Stimulated activated memory B cell treated with anti-CD40 and anti-IgM and Interleukin-4, amounts not matched to agents 10 μg/mL and 1 μg/mL and 100 μg/mL, for 72 hours (primary cell): ENCODE results near the gene SMARCD2.
"Not testable (repeated sequence)": the region's sequence is repeated elsewhere in the genome, so short reads cannot be mapped to it uniquely, and the experiment has no call there.

Experiments
- ATAC-seq: fragments of 150-1000 bp; cut with Tn5 transposase; 2 replicates; pipeline ENCODE4 v1.10.0; 2021
- H3K27ac Mint-ChIP-seq: one replicate; pipeline ENCODE4 v1.8.0; 2022; ENCODE audit warnings: mild to moderate bottlenecking, mixed read lengths
- H3K27me3 Mint-ChIP-seq: one replicate; pipeline ENCODE4 v1.8.0; 2022; ENCODE audit warnings: mixed read lengths
- H3K36me3 Mint-ChIP-seq: one replicate; pipeline ENCODE4 v1.8.0; 2022; ENCODE audit warnings: mixed read lengths
- H3K4me1 Mint-ChIP-seq: one replicate; pipeline ENCODE4 v1.8.0; 2022; ENCODE audit warnings: mixed read lengths
- H3K4me3 Mint-ChIP-seq: one replicate; pipeline ENCODE4 v1.8.0; 2022; ENCODE audit warnings: mild to moderate bottlenecking, moderate library complexity, mixed read lengths
- H3K9me3 Mint-ChIP-seq: one replicate; pipeline ENCODE4 v1.8.0; 2022; ENCODE audit warnings: mixed read lengths

The SMARCD2 gene

GRCh38 chr17:63869491-63870291 lies 27.2 kb upstream of the SMARCD2 start:
- H3K4me1 Mint-ChIP-seq, result peaks cover 12% of the 10 kb centered on the region
- not testable (repeated sequence) for H3K36me3 Mint-ChIP-seq, H3K27me3 Mint-ChIP-seq, H3K9me3 Mint-ChIP-seq, H3K27ac Mint-ChIP-seq, H3K4me3 Mint-ChIP-seq, ATAC-seq

GRCh38 chr17:63866625-63867024 lies 24.1 kb upstream of the SMARCD2 start:
- H3K4me3 Mint-ChIP-seq, H3K9me3 Mint-ChIP-seq, H3K36me3 Mint-ChIP-seq, ATAC-seq, H3K4me1 Mint-ChIP-seq, H3K27me3 Mint-ChIP-seq: not testable (repeated sequence)
- peak overlapping the region; percentile 67 for H3K27ac Mint-ChIP-seq

- Mint-ChIP-seq H3K36me3 (no peaks in the 10 kb centered on the region), H3K27ac (no peak overlapping the region), H3K4me1 (no peaks in the 10 kb centered on the region), H3K9me3 (no peaks in the 10 kb centered on the region), H3K27me3 (peaks cover 20% of the 10 kb centered on the region), H3K4me3 (no peak overlapping the region)
- ATAC-seq, result no peak
These were observed 16.8 kb upstream of the SMARCD2 start for GRCh38 chr17:63859257-63859656.

GRCh38 chr17:63856425-63856824 lies 13.9 kb upstream of the SMARCD2 start:
- not testable (repeated sequence) for H3K4me1 Mint-ChIP-seq, ATAC-seq, H3K27ac Mint-ChIP-seq, H3K4me3 Mint-ChIP-seq, H3K36me3 Mint-ChIP-seq, H3K9me3 Mint-ChIP-seq
- H3K27me3 Mint-ChIP-seq, result peaks cover 20% of the 10 kb centered on the region

- Mint-ChIP-seq H3K27me3 (peaks cover 11% of the 10 kb centered on the region), H3K4me1 (no peaks in the 10 kb centered on the region), H3K36me3 (no peaks in the 10 kb centered on the region), H3K9me3 (no peaks in the 10 kb centered on the region), H3K4me3 (no peak overlapping the region), H3K27ac (no peak overlapping the region)
- ATAC-seq, result no peak
These were observed 12.7 kb upstream of the SMARCD2 start for GRCh38 chr17:63855185-63855584.

- Mint-ChIP-seq H3K36me3 (no peaks in the 10 kb centered on the region), H3K4me1 (no peaks in the 10 kb centered on the region), H3K27ac (no peak overlapping the region), H3K27me3 (peaks cover 7% of the 10 kb centered on the region), H3K4me3 (no peak overlapping the region), H3K9me3 (no peaks in the 10 kb centered on the region)
- no peak for ATAC-seq
These were observed 12.2 kb upstream of the SMARCD2 start for GRCh38 chr17:63854709-63855108.

GRCh38 chr17:63853260-63853659 lies 10.8 kb upstream of the SMARCD2 start:
- peaks cover 4% of the 10 kb centered on the region for H3K9me3 Mint-ChIP-seq
- no peaks in the 10 kb centered on the region for H3K27me3 Mint-ChIP-seq
- no peak overlapping the region for H3K27ac Mint-ChIP-seq
- no peak overlapping the region for H3K4me3 Mint-ChIP-seq
- no peaks in the 10 kb centered on the region for H3K36me3 Mint-ChIP-seq
- ATAC-seq, result no peak
- peaks cover 10% of the 10 kb centered on the region for H3K4me1 Mint-ChIP-seq

- no peaks in the 10 kb centered on the region for H3K27me3 Mint-ChIP-seq
- peaks cover 8% of the 10 kb centered on the region for H3K9me3 Mint-ChIP-seq
- no peak for ATAC-seq
- no peak overlapping the region for H3K4me3 Mint-ChIP-seq
- H3K36me3 Mint-ChIP-seq, result no peaks in the 10 kb centered on the region
- H3K27ac Mint-ChIP-seq, result no peak overlapping the region
- peaks cover 17% of the 10 kb centered on the region for H3K4me1 Mint-ChIP-seq
These were observed 7.9 kb upstream of the SMARCD2 start for GRCh38 chr17:63850401-63850800.

GRCh38 chr17:63848834-63849689 lies 6.6 kb upstream of the SMARCD2 start:
- H3K9me3 Mint-ChIP-seq, result peaks cover 8% of the 10 kb centered on the region
- ATAC-seq, result peak; percentile 95
- H3K36me3 Mint-ChIP-seq, result no peaks in the 10 kb centered on the region
- peak overlapping the region; percentile 94 for H3K27ac Mint-ChIP-seq
- H3K4me3 Mint-ChIP-seq, result peak overlapping the region; percentile 84
- peaks cover 20% of the 10 kb centered on the region for H3K4me1 Mint-ChIP-seq
- no peaks in the 10 kb centered on the region for H3K27me3 Mint-ChIP-seq

- Mint-ChIP-seq H3K4me1 (peaks cover 28% of the 10 kb centered on the region), H3K9me3 (peaks cover 8% of the 10 kb centered on the region), H3K36me3 (no peaks in the 10 kb centered on the region), H3K4me3 (peak overlapping the region; percentile 18), H3K27me3 (no peaks in the 10 kb centered on the region), H3K27ac (peak overlapping the region; percentile 94)
- no peak for ATAC-seq
These were observed 5.2 kb upstream of the SMARCD2 start for GRCh38 chr17:63847525-63848249.

- H3K36me3 Mint-ChIP-seq, result no peaks in the 10 kb centered on the region
- H3K4me1 Mint-ChIP-seq, result peaks cover 43% of the 10 kb centered on the region
- no peak for ATAC-seq
- no peak overlapping the region for H3K27ac Mint-ChIP-seq
- no peaks in the 10 kb centered on the region for H3K27me3 Mint-ChIP-seq
- H3K4me3 Mint-ChIP-seq, result no peak overlapping the region
- peaks cover 8% of the 10 kb centered on the region for H3K9me3 Mint-ChIP-seq
These were observed 3.0 kb upstream of the SMARCD2 start for GRCh38 chr17:63845509-63845908.

GRCh38 chr17:63843910-63844677 lies 1.6 kb upstream of the SMARCD2 start:
- peak overlapping the region; percentile 95 for H3K27ac Mint-ChIP-seq
- ATAC-seq, result no peak
- no peaks in the 10 kb centered on the region for H3K36me3 Mint-ChIP-seq
- peaks cover 7% of the 10 kb centered on the region for H3K9me3 Mint-ChIP-seq
- peak overlapping the region; percentile 94 for H3K4me3 Mint-ChIP-seq
- H3K27me3 Mint-ChIP-seq, result no peaks in the 10 kb centered on the region
- peaks cover 51% of the 10 kb centered on the region for H3K4me1 Mint-ChIP-seq

GRCh38 chr17:63843387-63843888 lies 953 bp upstream of the SMARCD2 start:
- ATAC-seq, result peak; percentile 54
- H3K36me3 Mint-ChIP-seq, H3K9me3 Mint-ChIP-seq, H3K27me3 Mint-ChIP-seq: not testable (repeated sequence)
- H3K4me3 Mint-ChIP-seq, result peak overlapping the region; percentile 94
- peaks cover 51% of the 10 kb centered on the region for H3K4me1 Mint-ChIP-seq
- H3K27ac Mint-ChIP-seq, result peak overlapping the region; percentile 95

- Mint-ChIP-seq H3K27ac (peak overlapping the region; percentile 95), H3K36me3 (peaks cover 3% of the 10 kb centered on the region), H3K9me3 (no peaks in the 10 kb centered on the region), H3K27me3 (no peaks in the 10 kb centered on the region), H3K4me1 (peaks cover 53% of the 10 kb centered on the region), H3K4me3 (peak overlapping the region; percentile 94)
- peak; percentile 66 for ATAC-seq
These were observed 329 bp downstream of the SMARCD2 start for GRCh38 chr17:63842173-63842539.
